ENCODE measurements around the gene PAWR. TPM values are rescaled to one million over a fixed set of nuclear protein-coding genes. Genes with fewer than 3 reads are reported as not detected.
A peak's percentile ranks its signal among the peaks of the same experiment; 100 is the strongest.

PAWR gene
- polyA plus RNA-seq, 2 of the 4 experiments (the other 2 are of a cell fraction), result 40.8 to 55.2 TPM

DNA sequence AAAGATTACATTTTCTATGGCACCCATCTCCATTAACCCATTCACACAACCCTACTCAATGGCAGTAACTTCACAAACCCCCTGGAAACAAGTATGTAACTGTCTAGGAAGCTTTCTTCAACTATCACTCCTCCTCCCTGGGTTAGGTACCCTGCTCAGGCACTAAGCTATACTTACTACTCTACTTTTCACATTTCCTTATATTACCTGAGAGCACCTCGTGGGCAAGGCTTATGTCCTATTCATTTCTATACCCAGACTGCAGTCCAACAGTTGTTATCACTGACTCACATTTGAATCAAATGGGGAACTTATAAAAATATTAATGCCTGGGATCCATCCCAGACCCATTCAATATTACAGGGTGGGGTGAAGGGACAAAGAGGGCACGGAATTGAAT, 4.6 kb downstream of the PAWR start:
- WGBS (ENCODE audit: missing lambda C conversion rate), result 9% methylated on average over 2 of the region's 2 CpGs
- no peak for ATAC-seq
- H3K27ac ChIP-seq, result peak overlapping the region; percentile 76 to 93; a peak in 5 of 6 replicates
- TF ChIP-seq, protein P1, sequence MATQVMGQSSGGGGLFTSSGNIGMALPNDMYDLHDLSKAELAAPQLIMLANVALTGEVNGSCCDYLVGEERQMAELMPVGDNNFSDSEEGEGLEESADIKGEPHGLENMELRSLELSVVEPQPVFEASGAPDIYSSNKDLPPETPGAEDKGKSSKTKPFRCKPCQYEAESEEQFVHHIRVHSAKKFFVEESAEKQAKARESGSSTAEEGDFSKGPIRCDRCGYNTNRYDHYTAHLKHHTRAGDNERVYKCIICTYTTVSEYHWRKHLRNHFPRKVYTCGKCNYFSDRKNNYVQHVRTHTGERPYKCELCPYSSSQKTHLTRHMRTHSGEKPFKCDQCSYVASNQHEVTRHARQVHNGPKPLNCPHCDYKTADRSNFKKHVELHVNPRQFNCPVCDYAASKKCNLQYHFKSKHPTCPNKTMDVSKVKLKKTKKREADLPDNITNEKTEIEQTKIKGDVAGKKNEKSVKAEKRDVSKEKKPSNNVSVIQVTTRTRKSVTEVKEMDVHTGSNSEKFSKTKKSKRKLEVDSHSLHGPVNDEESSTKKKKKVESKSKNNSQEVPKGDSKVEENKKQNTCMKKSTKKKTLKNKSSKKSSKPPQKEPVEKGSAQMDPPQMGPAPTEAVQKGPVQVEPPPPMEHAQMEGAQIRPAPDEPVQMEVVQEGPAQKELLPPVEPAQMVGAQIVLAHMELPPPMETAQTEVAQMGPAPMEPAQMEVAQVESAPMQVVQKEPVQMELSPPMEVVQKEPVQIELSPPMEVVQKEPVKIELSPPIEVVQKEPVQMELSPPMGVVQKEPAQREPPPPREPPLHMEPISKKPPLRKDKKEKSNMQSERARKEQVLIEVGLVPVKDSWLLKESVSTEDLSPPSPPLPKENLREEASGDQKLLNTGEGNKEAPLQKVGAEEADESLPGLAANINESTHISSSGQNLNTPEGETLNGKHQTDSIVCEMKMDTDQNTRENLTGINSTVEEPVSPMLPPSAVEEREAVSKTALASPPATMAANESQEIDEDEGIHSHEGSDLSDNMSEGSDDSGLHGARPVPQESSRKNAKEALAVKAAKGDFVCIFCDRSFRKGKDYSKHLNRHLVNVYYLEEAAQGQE (IDR thresholded peaks at IDR 0.05), result no peak
- TF ChIP-seq MAFK (IDR thresholded peaks at IDR 0.05; ENCODE audit: partially characterized antibody) (no peak), EHMT2 (IDR thresholded peaks at IDR 0.05; ENCODE audit: low read depth) (no peak), BHLHE40 (IDR thresholded peaks at IDR 0.05; ENCODE audit: low read depth, low read length) (no peak), PHF8 (IDR thresholded peaks at IDR 0.05; ENCODE audit: borderline replicate concordance, low read depth) (no peak), POLR2AphosphoS2 (conservative IDR thresholded peaks at IDR 0.05; ENCODE audit: low read length) (no peak), HOXB5 (CRISPR knock-in tag; IDR thresholded peaks at IDR 0.05) (no peak), CBX2 (IDR thresholded peaks at IDR 0.05; ENCODE audit: borderline replicate concordance, low read depth) (no peak), ZSCAN20 (CRISPR knock-in tag; IDR thresholded peaks at IDR 0.05) (no peak), TFCP2L1 (CRISPR knock-in tag; IDR thresholded peaks at IDR 0.05) (no peak), EP300 (IDR thresholded peaks at IDR 0.05) (no peak), HEYL (CRISPR knock-in tag; IDR thresholded peaks at IDR 0.05) (no peak), GATA3 (IDR thresholded peaks at IDR 0.05; ENCODE audit: borderline replicate concordance) (no peak), KDM1A (IDR thresholded peaks at IDR 0.05; ENCODE audit: low read depth) (no peak), RFX5 (IDR thresholded peaks at IDR 0.05) (no peak)
- TF ChIP-seq, protein P2, sequence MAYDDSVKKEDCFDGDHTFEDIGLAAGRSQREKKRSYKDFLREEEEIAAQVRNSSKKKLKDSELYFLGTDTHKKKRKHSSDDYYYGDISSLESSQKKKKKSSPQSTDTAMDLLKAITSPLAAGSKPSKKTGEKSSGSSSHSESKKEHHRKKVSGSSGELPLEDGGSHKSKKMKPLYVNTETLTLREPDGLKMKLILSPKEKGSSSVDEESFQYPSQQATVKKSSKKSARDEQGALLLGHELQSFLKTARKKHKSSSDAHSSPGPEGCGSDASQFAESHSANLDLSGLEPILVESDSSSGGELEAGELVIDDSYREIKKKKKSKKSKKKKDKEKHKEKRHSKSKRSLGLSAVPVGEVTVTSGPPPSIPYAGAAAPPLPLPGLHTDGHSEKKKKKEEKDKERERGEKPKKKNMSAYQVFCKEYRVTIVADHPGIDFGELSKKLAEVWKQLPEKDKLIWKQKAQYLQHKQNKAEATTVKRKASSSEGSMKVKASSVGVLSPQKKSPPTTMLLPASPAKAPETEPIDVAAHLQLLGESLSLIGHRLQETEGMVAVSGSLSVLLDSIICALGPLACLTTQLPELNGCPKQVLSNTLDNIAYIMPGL (CRISPR knock-in tag; IDR thresholded peaks at IDR 0.05; ENCODE audit: borderline replicate concordance), result no peak
- TF ChIP-seq, protein P3, sequence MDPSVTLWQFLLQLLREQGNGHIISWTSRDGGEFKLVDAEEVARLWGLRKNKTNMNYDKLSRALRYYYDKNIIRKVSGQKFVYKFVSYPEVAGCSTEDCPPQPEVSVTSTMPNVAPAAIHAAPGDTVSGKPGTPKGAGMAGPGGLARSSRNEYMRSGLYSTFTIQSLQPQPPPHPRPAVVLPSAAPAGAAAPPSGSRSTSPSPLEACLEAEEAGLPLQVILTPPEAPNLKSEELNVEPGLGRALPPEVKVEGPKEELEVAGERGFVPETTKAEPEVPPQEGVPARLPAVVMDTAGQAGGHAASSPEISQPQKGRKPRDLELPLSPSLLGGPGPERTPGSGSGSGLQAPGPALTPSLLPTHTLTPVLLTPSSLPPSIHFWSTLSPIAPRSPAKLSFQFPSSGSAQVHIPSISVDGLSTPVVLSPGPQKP (IDR thresholded peaks at IDR 0.05; ENCODE audit: low read depth, low read length), result no peak
- peak overlapping the region; percentile 88 for H3K4me3 ChIP-seq
- peak overlapping the region; percentile 90 for H3K4me2 ChIP-seq
- H3K4me1 ChIP-seq, result peaks cover 53% of the 10 kb centered on the region
- no peaks in the 10 kb centered on the region for H3K9me3 ChIP-seq
- POLR2A ChIA-PET, result no interaction called here
- FAIRE-seq, result no peak
- CTCF ChIA-PET, result interaction anchor here (1.2 kb wide), 1 partner anchor 128 kb away, joined by 3 read pairs; no protein-coding TSS in a partner anchor
- no peak for DNase-seq (ENCODE audit: low read depth in 1 of 2, low spot score in 1 of 2)

GRCh38 chr12:79685068-79685467, 5.7 kb downstream of the PAWR start:
- Histone ChIP-seq H3K27ac (peak overlapping the region; percentile 76 to 93), H3K4me3 (peak overlapping the region; percentile 88; the same call in 1 of the 3 replicates), H3K4me2 (peak overlapping the region; percentile 90), H3K9me3 (no peaks in the 10 kb centered on the region), H3K4me1 (peaks cover 62% of the 10 kb centered on the region)
- WGBS (ENCODE audit: missing lambda C conversion rate), result 0% methylated on average over 1 of the region's 1 CpG
- FAIRE-seq (no peak), DNase-seq (ENCODE audit: low read depth in 1 of 2, low spot score in 1 of 2) (peak; percentile 44 to 61), ATAC-seq (peak; percentile 41 to 72; a peak in 3 of 6 replicates)
- no peak for TF ChIP-seq EHF (CRISPR knock-in tag; IDR thresholded peaks at IDR 0.05)
- TF ChIP-seq CEBPB (IDR thresholded peaks at IDR 0.05), result peak in 1 of 2 experiments; percentile 32; a peak in 1 of 4 replicates
- TF ChIP-seq MAZ (IDR thresholded peaks at IDR 0.05; ENCODE audit: borderline replicate concordance, low read depth, low read length), result no peak
- peak; percentile 94 for TF ChIP-seq FOSL2 (IDR thresholded peaks at IDR 0.05)
- peak; percentile 97 for TF ChIP-seq FOSL2 (CRISPR knock-in tag; IDR thresholded peaks at IDR 0.05)
- TF ChIP-seq, protein P4, sequence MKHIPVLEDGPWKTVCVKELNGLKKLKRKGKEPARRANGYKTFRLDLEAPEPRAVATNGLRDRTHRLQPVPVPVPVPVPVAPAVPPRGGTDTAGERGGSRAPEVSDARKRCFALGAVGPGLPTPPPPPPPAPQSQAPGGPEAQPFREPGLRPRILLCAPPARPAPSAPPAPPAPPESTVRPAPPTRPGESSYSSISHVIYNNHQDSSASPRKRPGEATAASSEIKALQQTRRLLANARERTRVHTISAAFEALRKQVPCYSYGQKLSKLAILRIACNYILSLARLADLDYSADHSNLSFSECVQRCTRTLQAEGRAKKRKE (CRISPR knock-in tag; IDR thresholded peaks at IDR 0.05; ENCODE audit: low read depth), result no peak
- no peak for TF ChIP-seq HOXB13 (CRISPR knock-in tag; IDR thresholded peaks at IDR 0.05; ENCODE audit: low read depth)
- peak in 1 of 2 experiments; percentile 41; a peak in 1 of 5 replicates for TF ChIP-seq JUN (IDR thresholded peaks at IDR 0.05)
- peak; percentile 73; the same call in 1 of the 2 replicates for TF ChIP-seq GATA3 (IDR thresholded peaks at IDR 0.05; ENCODE audit: borderline replicate concordance)
- TF ChIP-seq, protein P5, sequence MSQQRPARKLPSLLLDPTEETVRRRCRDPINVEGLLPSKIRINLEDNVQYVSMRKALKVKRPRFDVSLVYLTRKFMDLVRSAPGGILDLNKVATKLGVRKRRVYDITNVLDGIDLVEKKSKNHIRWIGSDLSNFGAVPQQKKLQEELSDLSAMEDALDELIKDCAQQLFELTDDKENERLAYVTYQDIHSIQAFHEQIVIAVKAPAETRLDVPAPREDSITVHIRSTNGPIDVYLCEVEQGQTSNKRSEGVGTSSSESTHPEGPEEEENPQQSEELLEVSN (IDR thresholded peaks at IDR 0.05; ENCODE audit: borderline replicate concordance, low read depth), result no peak
- TF ChIP-seq JUNB (IDR thresholded peaks at IDR 0.05), result peak; percentile 92
- no peak for TF ChIP-seq RAD21 (conservative IDR thresholded peaks at IDR 0.05 in 1 of 2, IDR thresholded peaks at IDR 0.05 in 1 of 2)
- ChIA-PET POLR2A (interaction anchor here (1.1 kb wide), 1 partner anchor 40 kb away, joined by 4 read pairs; no protein-coding TSS in a partner anchor), CTCF (interaction anchor here (2.2 kb wide), 1 partner anchor 9 kb away, joined by 8 read pairs; no protein-coding TSS in a partner anchor)
